Measurements from ENCODE around the gene FAAP20.

Gene FAAP20

GRCh38 chr1:2233468-2233867, 38.9 kb upstream of the FAAP20 start:
- peak overlapping the region; percentile 75 to 89 for H3K4me3 ChIP-seq (replicated peaks in 1 of 2; ENCODE audit: low read depth in 2 of 2, low read length in 2 of 2)
- no peak for TF ChIP-seq CTCF (IDR thresholded peaks at IDR 0.05; ENCODE audit: low read depth, low read length)
- DNase-seq (ENCODE audit: low read depth in 2 of 2) = peak in 1 of 2 donors; percentile 35

- peak overlapping the region; percentile 75 to 89 for H3K4me3 ChIP-seq (replicated peaks in 1 of 2; ENCODE audit: low read depth in 2 of 2, low read length in 2 of 2)
- peak in 1 of 2 donors; percentile 15 for DNase-seq (ENCODE audit: low read depth in 2 of 2)
- no peak for TF ChIP-seq CTCF (IDR thresholded peaks at IDR 0.05; ENCODE audit: low read depth, low read length)
Measured at GRCh38 chr1:2232916-2233438, 38.4 kb upstream of the FAAP20 start.

- no peak for TF ChIP-seq CTCF (IDR thresholded peaks at IDR 0.05; ENCODE audit: low read depth, low read length)
- peak overlapping the region; percentile 75 to 89 for H3K4me3 ChIP-seq (replicated peaks in 1 of 2; ENCODE audit: low read depth in 2 of 2, low read length in 2 of 2)
- no peak for DNase-seq (ENCODE audit: low read depth in 2 of 2)
Measured at GRCh38 chr1:2232255-2232915, 37.8 kb upstream of the FAAP20 start.

- peak; percentile 88 to 92 for DNase-seq (ENCODE audit: low read depth in 2 of 2)
- no peak for TF ChIP-seq CTCF (IDR thresholded peaks at IDR 0.05; ENCODE audit: low read depth, low read length)
- H3K4me3 ChIP-seq (replicated peaks in 1 of 2; ENCODE audit: low read depth in 2 of 2, low read length in 2 of 2) = peak overlapping the region; percentile 75 to 89
Measured at GRCh38 chr1:2231532-2232254, 37.1 kb upstream of the FAAP20 start.

GRCh38 chr1:2230781-2231531, 36.4 kb upstream of the FAAP20 start:
- H3K4me3 ChIP-seq (replicated peaks in 1 of 2; ENCODE audit: low read depth in 2 of 2, low read length in 2 of 2) = peak overlapping the region; percentile 75 to 89
- no peak for TF ChIP-seq CTCF (IDR thresholded peaks at IDR 0.05; ENCODE audit: low read depth, low read length)
- peak in 1 of 2 donors; percentile 41 for DNase-seq (ENCODE audit: low read depth in 2 of 2)

- peak overlapping the region; percentile 75 to 89 for H3K4me3 ChIP-seq (replicated peaks in 1 of 2; ENCODE audit: low read depth in 2 of 2, low read length in 2 of 2)
- TF ChIP-seq CTCF (IDR thresholded peaks at IDR 0.05; ENCODE audit: low read depth, low read length) = no peak
- peak; percentile 51 to 61 for DNase-seq (ENCODE audit: low read depth in 2 of 2)
Measured at GRCh38 chr1:2229911-2230731, 35.5 kb upstream of the FAAP20 start.
